H54 (cell line): ENCODE measurements around the gene WNT2B.

Experiments used
- DNase-seq: peaks from one replicate; pipeline ENCODE4 v3.0.0; 2011; ENCODE audit warnings: low spot score, mixed read lengths; ENCODE audit not compliant: insufficient read length
- FAIRE-seq: peaks from 3 replicates; lab custom pipeline; 2011; peaks lifted over from hg19 to GRCh38; lab: Jason Lieb, UNC
- POLR2A ChIP-seq: IDR thresholded peaks from 2 replicates; pipeline ENCODE4 v1.6.1; 2011; ENCODE audit warnings: low read depth, mild to moderate bottlenecking, low read length

Gene WNT2B

GRCh38 chr1:112493351-112493750 is 15.4 kb upstream of the WNT2B start:
- FAIRE-seq: no peak
- TF ChIP-seq POLR2A: no peak

GRCh38 chr1:112496290-112496689 is 12.5 kb upstream of the WNT2B start:
- no peak for DNase-seq
- FAIRE-seq: no peak

More at GRCh38 chr1:112493351-112493750, 15.4 kb upstream of the WNT2B start:
- DNase-seq: no peak

GRCh38 chr1:112501810-112502641 is 6.7 kb upstream of the WNT2B start:
- FAIRE-seq (no peak), DNase-seq (no peak)
- no peak for TF ChIP-seq POLR2A

More at GRCh38 chr1:112496290-112496689, 12.5 kb upstream of the WNT2B start:
- TF ChIP-seq POLR2A: no peak

- no peak for FAIRE-seq
These were observed 5.9 kb upstream of the WNT2B start for GRCh38 chr1:112502826-112503225.

GRCh38 chr1:112504001-112504660 is 4.6 kb upstream of the WNT2B start:
- FAIRE-seq (no peak), DNase-seq (no peak)
- no peak for TF ChIP-seq POLR2A

More at GRCh38 chr1:112502826-112503225, 5.9 kb upstream of the WNT2B start:
- no peak for TF ChIP-seq POLR2A
- no peak for DNase-seq

- FAIRE-seq (no peak), DNase-seq (no peak)
- no peak for TF ChIP-seq POLR2A
These were observed 3.9 kb upstream of the WNT2B start for GRCh38 chr1:112504661-112505399.

- FAIRE-seq: no peak
- no peak for DNase-seq
These were observed 3.4 kb upstream of the WNT2B start for GRCh38 chr1:112505400-112505785.

GRCh38 chr1:112505878-112506277 is 2.9 kb upstream of the WNT2B start:
- no peak for FAIRE-seq
- no peak for TF ChIP-seq POLR2A
- no peak for DNase-seq

More at GRCh38 chr1:112505400-112505785, 3.4 kb upstream of the WNT2B start:
- no peak for TF ChIP-seq POLR2A

- DNase-seq (no peak), FAIRE-seq (no peak)
- TF ChIP-seq POLR2A: no peak
These were observed 2.5 kb upstream of the WNT2B start for GRCh38 chr1:112506306-112506705.

- DNase-seq (no peak), FAIRE-seq (no peak)
- TF ChIP-seq POLR2A: no peak
These were observed 2.0 kb upstream of the WNT2B start for GRCh38 chr1:112506731-112507130.

- no peak for TF ChIP-seq POLR2A
- DNase-seq (no peak), FAIRE-seq (no peak)
These were observed 1.4 kb upstream of the WNT2B start for GRCh38 chr1:112507336-112507735.

GRCh38 chr1:112507921-112508277 is 866 bp upstream of the WNT2B start:
- no peak for DNase-seq
- no peak for TF ChIP-seq POLR2A
- no peak for FAIRE-seq

- TF ChIP-seq POLR2A: no peak
- FAIRE-seq (no peak), DNase-seq (no peak)
These were observed 367 bp downstream of the WNT2B start for GRCh38 chr1:112509005-112509659.
